Smooth muscle cell (in vitro differentiated cells): ENCODE data around the gene MARF1. TPM values are rescaled to one million over a fixed set of nuclear protein-coding genes. Genes with fewer than 3 reads are reported as not detected.

Source experiments
- DNase-seq: peaks from one replicate; lab custom pipeline; 2025; ENCODE audit not compliant: unreplicated experiment; lab: John Stamatoyannopoulos, UW
- H2AFZ ChIP-seq: fragments of 200-600 bp; sonication (generic); 2 replicates; pipeline ENCODE4 v1.6.0; 2016; ENCODE audit warnings: antibody characterized with exemption, low read depth, mild to moderate bottlenecking
- H3F3A ChIP-seq: fragments of 200-600 bp; sonication (generic); 2 replicates; pipeline ENCODE4 v1.6.0; 2017; ENCODE audit warnings: antibody characterized with exemption, low read depth
- H3K27ac ChIP-seq: fragments of 200-600 bp; sonication (generic); 2 replicates; pipeline ENCODE4 v1.5.1; 2016; ENCODE audit warnings: low read depth, mild to moderate bottlenecking
- H3K27me3 ChIP-seq: fragments of 200-600 bp; sonication (generic); 2 replicates; pipeline ENCODE4 v1.6.1; 2016; ENCODE audit warnings: low read depth, mild to moderate bottlenecking
- H3K36me3 ChIP-seq: fragments of 200-600 bp; sonication (generic); 2 replicates; pipeline ENCODE4 v1.5.1; 2016; ENCODE audit warnings: low read depth
- H3K4me1 ChIP-seq: fragments of 200-600 bp; sonication (generic); 2 replicates; pipeline ENCODE4 v1.5.1; 2016; ENCODE audit warnings: low read depth
- H3K4me2 ChIP-seq: fragments of 200-600 bp; sonication (generic); 2 replicates; pipeline ENCODE4 v1.6.0; 2016; ENCODE audit warnings: mild to moderate bottlenecking
- H3K4me3 ChIP-seq: fragments of 200-600 bp; sonication (generic); 2 replicates; pipeline ENCODE4 v1.5.1; 2016; ENCODE audit warnings: mild to moderate bottlenecking
- H3K79me2 ChIP-seq: fragments of 200-600 bp; sonication (generic); 2 replicates; pipeline ENCODE4 v1.6.0; 2016; ENCODE audit warnings: low read depth, mild to moderate bottlenecking
- H3K9ac ChIP-seq: fragments of 200-600 bp; sonication (generic); 2 replicates; pipeline ENCODE4 v1.6.0; 2016; ENCODE audit warnings: low read depth
- H3K9me3 ChIP-seq: fragments of 200-600 bp; sonication (generic); replicated peaks from 2 replicates; pipeline ENCODE4 v1.5.1; 2016; ENCODE audit warnings: low read depth
- H4K20me1 ChIP-seq: fragments of 200-600 bp; sonication (generic); 2 replicates; pipeline ENCODE4 v1.6.0; 2016; ENCODE audit warnings: low read depth
- WGBS: methylation state at CpG from one replicate; pipeline ENCODE4 v1.1.7; 2016; ENCODE audit warnings: low lambda C conversion rate; 5-methylcytosine and 5-hydroxymethylcytosine counted together
- polyA plus RNA-seq: library from polyadenylated mRNA; unstranded; fragments of >200 nt; fragmentation: Nextera tagmentation; extraction: Ambion mirVana; gene quantifications from 2 replicates; pipeline ENCODE4 v1.2.1, GENCODE V29; 2016
- total RNA-seq: library from RNA; depleted of rRNA; stranded (reverse); fragments of >200 nt; gene quantifications from 2 replicates; pipeline ENCODE4 v1.2.3, GENCODE V29; 2014
- TF ChIP-seq, protein P1 (sequence below): fragments of 200-600 bp; sonication (generic); IDR thresholded peaks from 2 replicates; pipeline ENCODE4 v1.5.1; 2017; ENCODE audit warnings: borderline replicate concordance, mild to moderate bottlenecking, antibody characterized with exemption; ENCODE audit not compliant: insufficient read depth, poor library complexity, severe bottlenecking

Gene MARF1
- total and polyA plus RNA-seq, 2 experiments from 2014 or later, result 6.0 to 19.1 TPM

DNA sequence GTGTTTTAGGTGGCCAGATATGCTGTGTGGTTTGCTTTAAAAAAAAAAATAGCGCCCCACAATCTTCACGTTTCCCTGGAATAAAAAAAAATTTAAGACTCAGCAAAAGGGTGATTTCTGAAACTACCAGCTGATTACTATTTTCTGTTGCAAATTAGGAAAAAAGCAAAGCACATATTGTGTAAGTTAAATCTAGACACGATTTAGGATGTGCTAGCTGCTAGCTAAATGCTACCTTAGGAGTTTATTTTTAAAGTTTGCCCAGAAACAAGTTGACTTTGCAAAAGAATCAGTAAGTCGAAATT, 944 bp upstream of the MARF1 start:
- WGBS, result 38% methylated on average over 4 of the region's 4 CpGs
- H3K79me2 ChIP-seq, result peaks cover 28% of the 10 kb centered on the region
- H3K9ac ChIP-seq, result peak overlapping the region; percentile 99

GRCh38 chr16:15642557-15643047, 352 bp downstream of the MARF1 start:
- no peaks in the 10 kb centered on the region for H3K9me3 ChIP-seq
- peak overlapping the region; percentile 99 for H3K27ac ChIP-seq
- H3K79me2 ChIP-seq, result peaks cover 28% of the 10 kb centered on the region
- H3K36me3 ChIP-seq, result no peaks in the 10 kb centered on the region
- peaks cover 20% of the 10 kb centered on the region for H4K20me1 ChIP-seq
- peak; percentile 56 for DNase-seq
- no peaks in the 10 kb centered on the region for H3K27me3 ChIP-seq
- peak overlapping the region; percentile 80 for H2AFZ ChIP-seq
- TF ChIP-seq, protein P1, sequence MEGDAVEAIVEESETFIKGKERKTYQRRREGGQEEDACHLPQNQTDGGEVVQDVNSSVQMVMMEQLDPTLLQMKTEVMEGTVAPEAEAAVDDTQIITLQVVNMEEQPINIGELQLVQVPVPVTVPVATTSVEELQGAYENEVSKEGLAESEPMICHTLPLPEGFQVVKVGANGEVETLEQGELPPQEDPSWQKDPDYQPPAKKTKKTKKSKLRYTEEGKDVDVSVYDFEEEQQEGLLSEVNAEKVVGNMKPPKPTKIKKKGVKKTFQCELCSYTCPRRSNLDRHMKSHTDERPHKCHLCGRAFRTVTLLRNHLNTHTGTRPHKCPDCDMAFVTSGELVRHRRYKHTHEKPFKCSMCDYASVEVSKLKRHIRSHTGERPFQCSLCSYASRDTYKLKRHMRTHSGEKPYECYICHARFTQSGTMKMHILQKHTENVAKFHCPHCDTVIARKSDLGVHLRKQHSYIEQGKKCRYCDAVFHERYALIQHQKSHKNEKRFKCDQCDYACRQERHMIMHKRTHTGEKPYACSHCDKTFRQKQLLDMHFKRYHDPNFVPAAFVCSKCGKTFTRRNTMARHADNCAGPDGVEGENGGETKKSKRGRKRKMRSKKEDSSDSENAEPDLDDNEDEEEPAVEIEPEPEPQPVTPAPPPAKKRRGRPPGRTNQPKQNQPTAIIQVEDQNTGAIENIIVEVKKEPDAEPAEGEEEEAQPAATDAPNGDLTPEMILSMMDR, result peak; percentile 41
- H3K4me2 ChIP-seq, result peak overlapping the region; percentile 98
- H3K4me3 ChIP-seq, result peak overlapping the region; percentile 96
- peaks cover 8% of the 10 kb centered on the region for H3F3A ChIP-seq
- peak overlapping the region; percentile 80 for H3K9ac ChIP-seq
- WGBS, result 1% methylated on average over 23 of the region's 23 CpGs
- peaks cover 17% of the 10 kb centered on the region for H3K4me1 ChIP-seq

More for the DNA sequence above, 944 bp upstream of the MARF1 start:
- Histone ChIP-seq H3K4me1 (peaks cover 17% of the 10 kb centered on the region), H3K4me2 (peak overlapping the region; percentile 94), H3K36me3 (no peaks in the 10 kb centered on the region), H3F3A (peaks cover 8% of the 10 kb centered on the region), H4K20me1 (peaks cover 20% of the 10 kb centered on the region), H2AFZ (peak overlapping the region; percentile 96), H3K4me3 (peak overlapping the region; percentile 96), H3K9me3 (no peaks in the 10 kb centered on the region), H3K27me3 (no peaks in the 10 kb centered on the region), H3K27ac (peak overlapping the region; percentile 99)
- TF ChIP-seq, protein P1, result no peak
- no peak for DNase-seq

DNA sequence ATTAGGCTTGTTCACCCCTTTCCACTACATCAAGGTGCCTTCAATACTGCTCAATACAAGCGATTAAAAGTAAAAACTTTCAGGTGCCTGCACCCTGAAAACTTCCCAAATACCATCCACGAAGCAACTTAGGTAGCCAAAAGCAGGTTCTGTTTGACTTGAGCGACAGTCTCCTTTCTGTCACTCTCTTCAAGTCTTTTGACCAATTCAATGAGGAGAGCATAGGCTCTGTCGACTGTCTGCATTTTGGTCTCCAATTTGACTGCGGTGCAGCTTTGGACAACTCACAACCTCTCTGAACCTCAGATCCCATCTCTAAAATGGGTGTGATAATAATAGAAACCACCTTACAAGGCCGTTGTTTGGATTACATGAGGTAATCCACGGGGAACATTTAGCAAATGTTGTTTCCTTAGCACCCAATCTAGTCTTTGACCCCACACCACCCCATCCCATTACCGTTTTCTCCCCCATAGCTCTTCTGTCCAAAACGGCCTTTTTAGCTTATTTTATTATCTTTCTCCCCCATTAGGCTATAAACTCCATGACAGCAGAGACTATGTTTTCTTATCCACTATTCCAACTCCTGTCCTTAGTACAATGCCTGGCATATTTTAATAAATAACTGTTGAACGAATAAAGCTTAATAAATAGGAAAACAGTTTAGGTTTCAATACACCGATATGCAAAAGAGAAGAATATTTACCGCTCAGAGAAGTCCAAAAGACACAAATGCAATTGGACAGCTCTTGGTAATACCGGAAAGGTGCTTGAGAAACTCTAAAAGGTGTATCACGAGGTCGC, 999 bp downstream of the MARF1 start:
- H3K4me2 ChIP-seq, result peak overlapping the region; percentile 98
- H3K27me3 ChIP-seq, result no peaks in the 10 kb centered on the region
- H3K36me3 ChIP-seq, result no peaks in the 10 kb centered on the region
- TF ChIP-seq, protein P1, result no peak
- peak overlapping the region; percentile 80 for H3K9ac ChIP-seq
- peaks cover 28% of the 10 kb centered on the region for H3K79me2 ChIP-seq
- peak overlapping the region; percentile 96 for H3K4me3 ChIP-seq
- peak overlapping the region; percentile 80 for H2AFZ ChIP-seq
- no peak for DNase-seq
- peaks cover 8% of the 10 kb centered on the region for H3F3A ChIP-seq
- peaks cover 17% of the 10 kb centered on the region for H3K4me1 ChIP-seq
- H3K9me3 ChIP-seq, result no peaks in the 10 kb centered on the region
- H4K20me1 ChIP-seq, result peaks cover 20% of the 10 kb centered on the region
- WGBS, result 37% methylated on average over 15 of the region's 15 CpGs
- H3K27ac ChIP-seq, result peak overlapping the region; percentile 99
